K562 (cell line): ENCODE measurements around the gene TPCN1.

Experiments used
- ARNT ChIP-seq, 2 experiments: fragments of 450-650 bp; IDR thresholded peaks; 2 replicates each; pipeline ENCODE4 v1.6.1; 2016; ENCODE audit warnings: mild to moderate bottlenecking in 1 of 2
- HDAC6 ChIP-seq: IDR thresholded peaks from 2 replicates; pipeline ENCODE4 v1.6.1; 2012; ENCODE audit warnings: low read depth, mild to moderate bottlenecking, control low read depth, inconsistent platforms, low read length, moderate library complexity
- ZNF57 ChIP-seq: fragments of 450-650 bp; formaldehyde crosslinking; IDR thresholded peaks from 2 replicates; pipeline ENCODE4 v1.4.0; 2020; ENCODE audit warnings: mild to moderate bottlenecking, moderate library complexity
- ZZZ3 ChIP-seq: fragments of 450-650 bp; IDR thresholded peaks from 2 replicates; pipeline ENCODE4 v1.6.1; 2016; ENCODE audit warnings: antibody characterized with exemption, mild to moderate bottlenecking, moderate library complexity

DNA sequence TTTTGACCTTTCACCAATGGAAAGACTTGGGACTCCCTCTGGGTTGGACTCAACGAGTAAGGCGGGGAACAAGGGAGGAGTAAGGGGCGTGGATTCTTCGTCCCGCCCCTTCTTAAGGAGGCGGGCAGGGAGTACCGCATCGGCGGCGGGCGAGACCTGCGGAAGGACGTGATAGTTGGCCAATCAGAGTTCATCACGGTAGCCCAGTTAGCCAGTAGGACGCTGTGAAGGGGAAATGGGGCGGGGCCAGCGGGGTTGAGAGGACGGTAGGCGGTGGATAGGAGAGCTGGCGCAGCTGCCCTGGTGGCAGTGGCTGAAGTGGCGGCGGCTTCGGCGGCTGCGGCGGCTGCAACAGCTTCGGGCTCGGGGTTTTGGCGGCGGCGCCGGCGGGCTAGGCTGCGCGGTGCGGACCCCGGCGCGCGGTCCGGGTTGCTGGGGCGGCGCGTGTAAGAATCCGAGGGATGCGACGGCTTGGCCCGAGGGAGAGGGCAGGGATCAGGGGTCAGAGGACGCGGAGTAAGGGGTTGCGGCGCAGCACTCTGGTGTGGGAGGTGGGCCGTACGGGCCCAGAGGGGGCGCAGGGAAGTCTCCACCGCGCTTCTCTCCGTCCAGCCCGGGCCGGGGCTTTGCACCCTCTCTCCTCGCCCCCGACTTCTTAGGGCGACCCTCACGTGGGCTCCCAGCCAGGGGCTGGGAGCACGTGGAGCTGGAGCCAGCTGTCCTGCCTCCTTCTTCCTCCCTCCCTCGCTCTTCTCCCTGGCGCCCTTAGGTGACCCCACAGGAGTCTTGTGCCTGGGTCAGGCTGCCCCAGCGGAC lies at the start of gene TPCN1:
- TF ChIP-seq HDAC6 (no peak), ARNT (IDR thresholded peaks at IDR 0.05) (no peak), ZNF57 (CRISPR knock-in tag) (no peak), ZZZ3 (no peak)
